ENCODE measurements around the gene FAM47B.

FAM47B gene

DNA sequence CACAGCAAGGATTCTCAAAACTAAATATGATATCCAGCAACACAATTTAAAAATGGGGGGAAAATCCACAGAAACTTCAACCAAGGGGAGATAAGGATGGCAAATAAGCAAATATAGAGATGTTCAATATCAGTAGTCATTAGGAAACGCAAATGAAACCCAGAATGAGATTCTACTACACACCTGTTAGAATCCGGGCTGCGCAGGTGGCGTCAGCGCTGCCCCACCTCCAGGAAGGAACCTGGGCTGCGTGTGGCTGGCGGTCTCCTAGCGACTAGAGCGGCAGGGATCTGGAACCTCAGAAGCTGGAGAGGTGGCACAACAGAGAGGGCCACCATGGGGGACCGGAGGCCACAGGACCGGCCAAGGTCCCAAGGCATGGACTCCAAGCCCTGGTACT is at the start of gene FAM47B:
Gene FAM47B (plus strand): TSS at position 301 of the 400 bp plus-strand sequence. CDS start 36 bp downstream, at position 337.
- no peak within 1 kb of the TSS for H3K4me3 ChIP-seq (ENCODE audit: low read depth, low read length)
- H3K9me3 ChIP-seq (ENCODE audit: control insufficient read depth, insufficient read depth, low read depth, low read length) = no peaks in the 10 kb centered on the region
- H3K4me1 ChIP-seq (ENCODE audit: control insufficient read depth, insufficient read depth, low read length) = no peaks in the 10 kb centered on the region
- no peaks in the 10 kb centered on the region for H3K36me3 ChIP-seq (ENCODE audit: control insufficient read depth in 2 of 2, insufficient read depth in 1 of 2, low read length in 2 of 2)
- ChIA-PET CTCF (no interaction called here), POLR2A (no interaction called here)
- TF ChIP-seq ZNF132 (tag by site-specific recombination; IDR thresholded peaks at IDR 0.05; ENCODE audit: borderline replicate concordance) (no peak), ZNF366 (tag by site-specific recombination; conservative IDR thresholded peaks at IDR 0.05) (no peak), ZNF37A (tag by site-specific recombination; IDR thresholded peaks at IDR 0.05) (no peak), ZNF791 (tag by site-specific recombination; IDR thresholded peaks at IDR 0.05) (no peak), AEBP2 (tag by site-specific recombination; IDR thresholded peaks at IDR 0.05; ENCODE audit: borderline replicate concordance) (no peak), ZNF26 (tag by site-specific recombination; IDR thresholded peaks at IDR 0.05) (no peak), ELK4 (IDR thresholded peaks at IDR 0.05; ENCODE audit: borderline replicate concordance, low read depth, low read length) (no peak)
- TF ChIP-seq, protein P1, sequence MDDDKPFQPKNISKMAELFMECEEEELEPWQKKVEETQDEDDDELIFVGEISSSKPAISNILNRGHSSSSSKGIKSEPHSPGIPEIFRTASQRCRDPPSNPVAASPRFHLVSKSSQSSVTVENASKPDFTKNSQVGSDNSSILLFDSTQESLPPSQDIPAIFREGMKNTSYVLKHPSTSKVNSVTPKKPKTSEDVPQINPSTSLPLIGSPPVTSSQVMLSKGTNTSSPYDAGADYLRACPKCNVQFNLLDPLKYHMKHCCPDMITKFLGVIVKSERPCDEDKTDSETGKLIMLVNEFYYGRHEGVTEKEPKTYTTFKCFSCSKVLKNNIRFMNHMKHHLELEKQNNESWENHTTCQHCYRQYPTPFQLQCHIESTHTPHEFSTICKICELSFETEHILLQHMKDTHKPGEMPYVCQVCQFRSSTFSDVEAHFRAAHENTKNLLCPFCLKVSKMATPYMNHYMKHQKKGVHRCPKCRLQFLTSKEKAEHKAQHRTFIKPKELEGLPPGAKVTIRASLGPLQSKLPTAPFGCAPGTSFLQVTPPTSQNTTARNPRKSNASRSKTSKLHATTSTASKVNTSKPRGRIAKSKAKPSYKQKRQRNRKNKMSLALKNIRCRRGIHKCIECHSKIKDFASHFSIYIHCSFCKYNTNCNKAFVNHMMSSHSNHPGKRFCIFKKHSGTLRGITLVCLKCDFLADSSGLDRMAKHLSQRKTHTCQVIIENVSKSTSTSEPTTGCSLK (tag by site-specific recombination; IDR thresholded peaks at IDR 0.05) = no peak
- TF ChIP-seq, protein P2, sequence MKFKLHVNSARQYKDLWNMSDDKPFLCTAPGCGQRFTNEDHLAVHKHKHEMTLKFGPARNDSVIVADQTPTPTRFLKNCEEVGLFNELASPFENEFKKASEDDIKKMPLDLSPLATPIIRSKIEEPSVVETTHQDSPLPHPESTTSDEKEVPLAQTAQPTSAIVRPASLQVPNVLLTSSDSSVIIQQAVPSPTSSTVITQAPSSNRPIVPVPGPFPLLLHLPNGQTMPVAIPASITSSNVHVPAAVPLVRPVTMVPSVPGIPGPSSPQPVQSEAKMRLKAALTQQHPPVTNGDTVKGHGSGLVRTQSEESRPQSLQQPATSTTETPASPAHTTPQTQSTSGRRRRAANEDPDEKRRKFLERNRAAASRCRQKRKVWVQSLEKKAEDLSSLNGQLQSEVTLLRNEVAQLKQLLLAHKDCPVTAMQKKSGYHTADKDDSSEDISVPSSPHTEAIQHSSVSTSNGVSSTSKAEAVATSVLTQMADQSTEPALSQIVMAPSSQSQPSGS (tag by site-specific recombination; IDR thresholded peaks at IDR 0.05; ENCODE audit: low read depth) = no peak
- TF ChIP-seq, protein P3, sequence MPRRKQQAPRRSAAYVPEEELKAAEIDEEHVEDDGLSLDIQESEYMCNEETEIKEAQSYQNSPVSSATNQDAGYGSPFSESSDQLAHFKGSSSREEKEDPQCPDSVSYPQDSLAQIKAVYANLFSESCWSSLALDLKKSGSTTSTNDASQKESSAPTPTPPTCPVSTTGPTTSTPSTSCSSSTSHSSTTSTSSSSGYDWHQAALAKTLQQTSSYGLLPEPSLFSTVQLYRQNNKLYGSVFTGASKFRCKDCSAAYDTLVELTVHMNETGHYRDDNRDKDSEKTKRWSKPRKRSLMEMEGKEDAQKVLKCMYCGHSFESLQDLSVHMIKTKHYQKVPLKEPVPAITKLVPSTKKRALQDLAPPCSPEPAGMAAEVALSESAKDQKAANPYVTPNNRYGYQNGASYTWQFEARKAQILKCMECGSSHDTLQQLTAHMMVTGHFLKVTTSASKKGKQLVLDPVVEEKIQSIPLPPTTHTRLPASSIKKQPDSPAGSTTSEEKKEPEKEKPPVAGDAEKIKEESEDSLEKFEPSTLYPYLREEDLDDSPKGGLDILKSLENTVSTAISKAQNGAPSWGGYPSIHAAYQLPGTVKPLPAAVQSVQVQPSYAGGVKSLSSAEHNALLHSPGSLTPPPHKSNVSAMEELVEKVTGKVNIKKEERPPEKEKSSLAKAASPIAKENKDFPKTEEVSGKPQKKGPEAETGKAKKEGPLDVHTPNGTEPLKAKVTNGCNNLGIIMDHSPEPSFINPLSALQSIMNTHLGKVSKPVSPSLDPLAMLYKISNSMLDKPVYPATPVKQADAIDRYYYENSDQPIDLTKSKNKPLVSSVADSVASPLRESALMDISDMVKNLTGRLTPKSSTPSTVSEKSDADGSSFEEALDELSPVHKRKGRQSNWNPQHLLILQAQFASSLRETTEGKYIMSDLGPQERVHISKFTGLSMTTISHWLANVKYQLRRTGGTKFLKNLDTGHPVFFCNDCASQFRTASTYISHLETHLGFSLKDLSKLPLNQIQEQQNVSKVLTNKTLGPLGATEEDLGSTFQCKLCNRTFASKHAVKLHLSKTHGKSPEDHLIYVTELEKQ (tag by site-specific recombination; IDR thresholded peaks at IDR 0.05; ENCODE audit: borderline replicate concordance) = no peak
- H3K27ac ChIP-seq (ENCODE audit: extremely low read depth, low read depth, low read length) = no peak within 1 kb of the TSS

DNA sequence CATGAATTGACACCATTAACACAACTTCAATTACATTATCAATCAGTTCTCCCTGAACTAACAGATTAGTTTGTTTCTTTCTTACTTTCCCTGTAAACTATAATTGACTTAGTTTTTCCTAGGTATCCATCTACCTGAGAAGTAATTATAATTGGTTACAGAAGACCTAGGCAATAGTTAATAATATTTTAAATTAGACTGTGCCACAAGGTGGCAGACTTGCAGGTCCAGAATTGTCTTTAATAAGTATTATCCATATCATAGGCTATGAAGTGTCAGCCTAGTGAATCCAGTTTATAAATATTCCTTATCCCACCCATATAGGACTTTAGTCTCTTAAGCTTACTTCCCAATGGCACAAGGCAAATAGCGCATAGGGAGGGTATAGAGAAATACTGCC is 48.9 kb upstream of the FAM47B start:
- CTCF ChIA-PET = interaction anchor here (0.7 to 1.2 kb wide), 3 partner anchors 9 to 297 kb away, joined by 3 to 4 read pairs (median 3); no protein-coding TSS in a partner anchor
- TF ChIP-seq, protein P4, sequence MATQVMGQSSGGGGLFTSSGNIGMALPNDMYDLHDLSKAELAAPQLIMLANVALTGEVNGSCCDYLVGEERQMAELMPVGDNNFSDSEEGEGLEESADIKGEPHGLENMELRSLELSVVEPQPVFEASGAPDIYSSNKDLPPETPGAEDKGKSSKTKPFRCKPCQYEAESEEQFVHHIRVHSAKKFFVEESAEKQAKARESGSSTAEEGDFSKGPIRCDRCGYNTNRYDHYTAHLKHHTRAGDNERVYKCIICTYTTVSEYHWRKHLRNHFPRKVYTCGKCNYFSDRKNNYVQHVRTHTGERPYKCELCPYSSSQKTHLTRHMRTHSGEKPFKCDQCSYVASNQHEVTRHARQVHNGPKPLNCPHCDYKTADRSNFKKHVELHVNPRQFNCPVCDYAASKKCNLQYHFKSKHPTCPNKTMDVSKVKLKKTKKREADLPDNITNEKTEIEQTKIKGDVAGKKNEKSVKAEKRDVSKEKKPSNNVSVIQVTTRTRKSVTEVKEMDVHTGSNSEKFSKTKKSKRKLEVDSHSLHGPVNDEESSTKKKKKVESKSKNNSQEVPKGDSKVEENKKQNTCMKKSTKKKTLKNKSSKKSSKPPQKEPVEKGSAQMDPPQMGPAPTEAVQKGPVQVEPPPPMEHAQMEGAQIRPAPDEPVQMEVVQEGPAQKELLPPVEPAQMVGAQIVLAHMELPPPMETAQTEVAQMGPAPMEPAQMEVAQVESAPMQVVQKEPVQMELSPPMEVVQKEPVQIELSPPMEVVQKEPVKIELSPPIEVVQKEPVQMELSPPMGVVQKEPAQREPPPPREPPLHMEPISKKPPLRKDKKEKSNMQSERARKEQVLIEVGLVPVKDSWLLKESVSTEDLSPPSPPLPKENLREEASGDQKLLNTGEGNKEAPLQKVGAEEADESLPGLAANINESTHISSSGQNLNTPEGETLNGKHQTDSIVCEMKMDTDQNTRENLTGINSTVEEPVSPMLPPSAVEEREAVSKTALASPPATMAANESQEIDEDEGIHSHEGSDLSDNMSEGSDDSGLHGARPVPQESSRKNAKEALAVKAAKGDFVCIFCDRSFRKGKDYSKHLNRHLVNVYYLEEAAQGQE (tag by site-specific recombination; IDR thresholded peaks at IDR 0.05) = no peak
- TF ChIP-seq ZNF140 (tag by site-specific recombination; IDR thresholded peaks at IDR 0.05) = no peak
- no peak for TF ChIP-seq GLIS1 (tag by site-specific recombination; IDR thresholded peaks at IDR 0.05)
- H3K9me3 ChIP-seq (ENCODE audit: control insufficient read depth, insufficient read depth, low read depth, low read length) = no peaks in the 10 kb centered on the region

More for the DNA sequence above, 48.9 kb upstream of the FAM47B start:
- no peak overlapping the region for H3K4me3 ChIP-seq (ENCODE audit: low read depth, low read length)
- no peaks in the 10 kb centered on the region for H3K4me1 ChIP-seq (ENCODE audit: control insufficient read depth, insufficient read depth, low read length)
- no peaks in the 10 kb centered on the region for H3K36me3 ChIP-seq (ENCODE audit: control insufficient read depth in 2 of 2, insufficient read depth in 1 of 2, low read length in 2 of 2)
- POLR2A ChIA-PET = no interaction called here
- no peak overlapping the region for H3K27ac ChIP-seq (ENCODE audit: extremely low read depth, low read depth, low read length)
